ENCODE results near the gene SETD3.

GRCh38 chr14:99516156-99516870, 35.7 kb upstream of the SETD3 start:
- no peak for TF ChIP-seq CTCF (IDR thresholded peaks at IDR 0.05)
- TF ChIP-seq EZH2 (IDR thresholded peaks at IDR 0.05; ENCODE audit: borderline replicate concordance, insufficient read depth, low read depth, low read length, poor library complexity, severe bottlenecking): no peak
